Right renal cortex interstitium (tissue), 3 donors: Measurements from ENCODE around the gene RSRC1. TPM values are rescaled to one million over a fixed set of nuclear protein-coding genes. Genes with fewer than 3 reads are reported as not detected.

Experiments used
- DNase-seq, 3 donors: peaks; one replicate each; pipeline ENCODE4 v3.0.0-alpha.2; 2013; ENCODE audit warnings: low read depth in 3 of 3, low spot score in 2 of 3
- polyA plus RNA-seq, 3 donors: library from polyadenylated mRNA; unstranded; fragments of 120-200 nt; gene quantifications; one replicate each; pipeline ENCODE4 v1.2.1, GENCODE V29; 2013; ENCODE audit not compliant: insufficient read length in 3 of 3

Gene RSRC1
- polyA plus RNA-seq, 3 donors = 37.9 to 40.8 (median 38.2) TPM

GRCh38 chr3:158565076-158565475, 455.2 kb downstream of the RSRC1 start:
- no peak for DNase-seq

- DNase-seq = no peak
Measured at GRCh38 chr3:158568784-158569183, 458.9 kb downstream of the RSRC1 start.

GRCh38 chr3:158569794-158570193, 459.9 kb downstream of the RSRC1 start:
- DNase-seq = no peak

DNA sequence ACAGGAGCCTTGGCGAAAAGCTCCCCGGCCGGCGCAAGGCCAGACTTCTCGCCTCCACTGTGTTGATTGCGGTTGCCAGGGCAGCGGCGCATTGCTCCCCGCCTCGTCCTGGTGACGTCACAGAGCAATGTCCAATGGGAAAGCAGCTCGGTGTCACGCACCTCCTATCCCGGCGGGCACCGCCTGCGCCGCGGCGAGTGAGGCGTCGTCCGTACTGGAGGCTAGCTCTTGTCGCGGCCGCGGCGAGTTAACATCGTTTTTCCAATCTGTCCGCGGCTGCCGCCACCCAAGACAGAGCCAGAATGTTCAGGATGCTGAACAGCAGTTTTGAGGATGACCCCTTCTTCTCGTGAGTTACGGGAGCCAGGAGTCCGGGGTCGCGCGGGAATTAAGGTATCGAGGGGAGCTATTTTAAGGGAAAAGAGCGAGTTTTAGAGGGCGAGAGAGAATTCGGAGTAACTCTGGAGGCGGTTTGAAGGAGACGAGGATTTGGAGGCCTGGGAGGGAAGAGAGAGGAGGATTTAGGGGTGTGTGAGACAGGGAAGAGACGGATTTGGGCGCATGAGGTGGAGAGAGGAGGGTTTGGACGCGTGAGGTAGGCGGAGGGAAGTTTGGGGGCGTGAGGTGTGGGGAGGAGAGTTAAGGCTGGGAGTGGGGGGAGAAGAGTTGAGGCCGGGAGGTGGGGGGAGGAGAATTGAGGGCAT, 461.3 kb downstream of the RSRC1 start, which contains the start of gene MLF1:
Gene MLF1 (plus strand): TSS at position 196 of the 704 bp plus-strand sequence. CDS start 107 bp downstream, at position 303.
- peak; percentile 91 to 94 (median 93) for DNase-seq

- no peak for DNase-seq
Measured at GRCh38 chr3:158571969-158572765, 462.3 kb downstream of the RSRC1 start.

GRCh38 chr3:158572766-158573060, 462.8 kb downstream of the RSRC1 start:
- no peak for DNase-seq

GRCh38 chr3:158573714-158574113, 463.8 kb downstream of the RSRC1 start:
- DNase-seq = no peak

DNA sequence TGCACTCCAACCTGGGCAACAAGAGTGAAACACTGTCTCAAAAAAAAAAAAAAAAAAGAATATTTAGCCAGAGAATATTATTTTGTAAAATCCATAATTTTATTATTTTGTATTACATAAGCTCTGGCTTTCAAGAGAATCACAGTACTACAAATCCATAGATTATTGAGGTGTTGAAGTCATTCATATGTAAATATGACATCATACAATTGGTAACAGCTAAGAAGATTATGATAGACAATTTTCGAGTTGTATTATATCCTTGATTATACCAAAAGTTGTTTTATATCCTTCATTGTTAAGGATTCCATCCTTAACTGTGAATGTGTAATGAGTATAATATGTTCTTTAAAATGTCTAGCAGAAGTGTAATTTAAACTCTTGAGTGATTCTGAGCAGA, 464.8 kb downstream of the RSRC1 start:
- DNase-seq = no peak

- DNase-seq = no peak
Measured at GRCh38 chr3:158590223-158590622, 480.3 kb downstream of the RSRC1 start.

Other genes with a start within 250 kb of the RSRC1 start
- not detected for gene SHOX2, start 3.7 kb upstream of the RSRC1 start, polyA plus RNA-seq